Nephron (organoid): ENCODE data around the gene PRKAR2A.
A peak's percentile ranks its signal among the peaks of the same experiment; 100 is the strongest.
"Not testable (repeated sequence)": the region's sequence is repeated elsewhere in the genome, so short reads cannot be mapped to it uniquely, and the experiment has no call there.

Experiments used
- H3K27ac Mint-ChIP-seq, 3 experiments: 2 replicates each; pipeline ENCODE4 v1.8.0; 2020; ENCODE audit warnings: mixed read lengths in 3 of 3, mild to moderate bottlenecking in 2 of 3, moderate library complexity in 1 of 3
- H3K27me3 Mint-ChIP-seq: 2 replicates; pipeline ENCODE4 v1.8.0; 2021; ENCODE audit warnings: low read depth, mild to moderate bottlenecking, moderate library complexity, mixed read lengths
- H3K36me3 Mint-ChIP-seq: 2 replicates; pipeline ENCODE4 v1.8.0; 2020; ENCODE audit warnings: low read depth, mixed read lengths
- H3K4me1 Mint-ChIP-seq: 2 replicates; pipeline ENCODE4 v1.8.0; 2020; ENCODE audit warnings: mixed read lengths
- H3K4me3 Mint-ChIP-seq, 3 experiments: 2 replicates each; pipeline ENCODE4 v1.8.0; 2020; ENCODE audit warnings: mild to moderate bottlenecking in 3 of 3, mixed read lengths in 3 of 3, moderate library complexity in 2 of 3
- H3K9me3 Mint-ChIP-seq: 2 replicates; pipeline ENCODE4 v1.8.0; 2020; ENCODE audit warnings: mixed read lengths
- CTCF ChIP-seq, 3 experiments: fragments of 200-600 bp; sonication (generic); IDR thresholded peaks; one replicate each; pipeline ENCODE4 v1.5.0; 2021; ENCODE audit warnings: antibody characterized with exemption in 3 of 3; ENCODE audit not compliant: unreplicated experiment in 3 of 3

Gene PRKAR2A

GRCh38 chr3:48743773-48744172, 103.9 kb downstream of the PRKAR2A start:
- Mint-ChIP-seq H3K4me1 (peaks cover 20% of the 10 kb centered on the region), H3K27me3 (no peaks in the 10 kb centered on the region), H3K9me3 (no peaks in the 10 kb centered on the region), H3K36me3 (peaks cover 21% of the 10 kb centered on the region), H3K27ac (no peak overlapping the region), H3K4me3 (no peak overlapping the region)
- TF ChIP-seq CTCF (IDR thresholded peaks at IDR 0.05; ENCODE audit: unreplicated experiment in 3 of 3) = no peak

- not testable (repeated sequence) for H3K27ac Mint-ChIP-seq, H3K27me3 Mint-ChIP-seq, H3K36me3 Mint-ChIP-seq, H3K9me3 Mint-ChIP-seq, H3K4me3 Mint-ChIP-seq
- peaks cover 22% of the 10 kb centered on the region for H3K4me1 Mint-ChIP-seq
Observed at GRCh38 chr3:48741226-48741625, 106.4 kb downstream of the PRKAR2A start.

- peaks cover 31% of the 10 kb centered on the region for H3K4me1 Mint-ChIP-seq
- peak; percentile 80 to 86 (median 85) for TF ChIP-seq CTCF (IDR thresholded peaks at IDR 0.05; ENCODE audit: unreplicated experiment in 3 of 3)
- H3K4me3 Mint-ChIP-seq = peak overlapping the region in 2 of 3 experiments; percentile 24 to 41
- H3K27ac Mint-ChIP-seq = peak overlapping the region; percentile 84 to 95 (median 89)
- H3K36me3 Mint-ChIP-seq = no peaks in the 10 kb centered on the region
- no peaks in the 10 kb centered on the region for H3K27me3 Mint-ChIP-seq
- no peaks in the 10 kb centered on the region for H3K9me3 Mint-ChIP-seq
Observed at GRCh38 chr3:48739955-48740823, 107.5 kb downstream of the PRKAR2A start.

- peak overlapping the region; percentile 84 to 95 (median 89) for H3K27ac Mint-ChIP-seq
- no peaks in the 10 kb centered on the region for H3K9me3 Mint-ChIP-seq
- no peak for TF ChIP-seq CTCF (IDR thresholded peaks at IDR 0.05; ENCODE audit: unreplicated experiment in 3 of 3)
- peaks cover 34% of the 10 kb centered on the region for H3K4me1 Mint-ChIP-seq
- H3K36me3 Mint-ChIP-seq = no peaks in the 10 kb centered on the region
- no peak overlapping the region for H3K4me3 Mint-ChIP-seq
- H3K27me3 Mint-ChIP-seq = no peaks in the 10 kb centered on the region
Observed at GRCh38 chr3:48739617-48739954, 108.1 kb downstream of the PRKAR2A start.

GRCh38 chr3:48738926-48739616, 108.6 kb downstream of the PRKAR2A start:
- H3K9me3 Mint-ChIP-seq = no peaks in the 10 kb centered on the region
- H3K27me3 Mint-ChIP-seq = no peaks in the 10 kb centered on the region
- H3K36me3 Mint-ChIP-seq = no peaks in the 10 kb centered on the region
- peaks cover 34% of the 10 kb centered on the region for H3K4me1 Mint-ChIP-seq
- H3K4me3 Mint-ChIP-seq = no peak overlapping the region
- H3K27ac Mint-ChIP-seq = no peak overlapping the region
- TF ChIP-seq CTCF (IDR thresholded peaks at IDR 0.05; ENCODE audit: unreplicated experiment in 3 of 3) = no peak

- no peaks in the 10 kb centered on the region for H3K36me3 Mint-ChIP-seq
- H3K27ac Mint-ChIP-seq = peak overlapping the region; percentile 64 to 83 (median 82)
- peak overlapping the region; percentile 13 to 26 (median 18) for H3K4me3 Mint-ChIP-seq
- peaks cover 1% of the 10 kb centered on the region for H3K9me3 Mint-ChIP-seq
- no peak for TF ChIP-seq CTCF (IDR thresholded peaks at IDR 0.05; ENCODE audit: unreplicated experiment in 3 of 3)
- H3K27me3 Mint-ChIP-seq = no peaks in the 10 kb centered on the region
- H3K4me1 Mint-ChIP-seq = peaks cover 34% of the 10 kb centered on the region
Observed at GRCh38 chr3:48738144-48738536, 109.5 kb downstream of the PRKAR2A start.

- Mint-ChIP-seq H3K27ac (peak overlapping the region; percentile 82 to 89 (median 84)), H3K4me3 (peak overlapping the region in 1 of 3 experiments; percentile 23), H3K4me1 (peaks cover 29% of the 10 kb centered on the region)
- not testable (repeated sequence) for H3K9me3 Mint-ChIP-seq, H3K27me3 Mint-ChIP-seq, H3K36me3 Mint-ChIP-seq
Observed at GRCh38 chr3:48735075-48735767, 112.5 kb downstream of the PRKAR2A start.

- H3K27ac Mint-ChIP-seq = not testable (repeated sequence)
Observed at GRCh38 chr3:48734541-48734940, 113.1 kb downstream of the PRKAR2A start.

More at GRCh38 chr3:48734541-48734940, 113.1 kb downstream of the PRKAR2A start:
- not testable (repeated sequence) for H3K4me3 Mint-ChIP-seq, H3K27me3 Mint-ChIP-seq, H3K9me3 Mint-ChIP-seq, H3K36me3 Mint-ChIP-seq
- peaks cover 24% of the 10 kb centered on the region for H3K4me1 Mint-ChIP-seq
